SIG-M5 (cell line): ENCODE results near the gene UTF1.

Experiments used
- DNase-seq: peaks from one replicate; lab custom pipeline; 2025; lab: John Stamatoyannopoulos, UW

Gene UTF1

DNA sequence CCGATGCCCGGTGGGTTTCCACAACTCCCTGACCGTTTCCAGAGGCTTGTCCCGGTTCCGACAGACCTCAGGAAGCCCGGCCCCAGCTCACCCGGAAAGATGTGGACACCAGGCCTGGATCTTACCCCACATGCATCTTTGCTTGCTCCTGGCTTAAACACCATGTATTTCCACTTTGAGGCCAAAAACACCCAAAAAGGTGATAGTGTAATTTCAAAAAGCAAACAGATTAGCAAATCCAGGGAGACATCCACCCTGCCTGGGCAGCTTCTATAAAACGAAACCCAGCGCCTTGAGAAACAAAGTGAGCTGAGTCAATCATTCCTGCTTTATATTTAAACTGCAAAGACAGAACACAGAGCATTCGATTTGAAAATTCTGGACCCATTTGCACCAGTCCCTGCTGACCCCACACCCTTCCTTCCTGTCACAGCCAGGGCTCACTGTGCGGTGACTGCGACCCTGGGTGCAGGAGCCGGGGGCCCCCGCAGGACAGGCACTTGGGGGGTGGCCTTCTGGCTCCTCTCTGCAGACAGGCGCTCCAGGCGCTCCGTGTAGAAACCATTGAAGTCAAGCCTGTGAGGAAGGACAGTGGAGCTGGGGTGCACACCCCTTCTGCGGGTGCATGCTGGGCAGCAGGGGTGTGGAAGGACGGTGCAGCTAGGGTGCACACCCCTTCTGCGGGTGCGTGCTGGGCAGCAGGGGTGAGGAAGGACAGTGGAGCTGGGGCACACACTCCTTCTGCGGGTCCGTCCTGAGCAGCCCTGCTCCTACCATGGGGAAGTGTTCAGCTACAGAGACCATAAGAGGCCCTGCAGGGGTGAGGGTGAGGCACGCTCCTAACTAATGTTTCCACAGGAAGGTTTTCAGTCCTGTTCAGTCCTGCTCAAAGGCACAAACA, 49.6 kb downstream of the UTF1 start:
- DNase-seq, result no peak

DNA sequence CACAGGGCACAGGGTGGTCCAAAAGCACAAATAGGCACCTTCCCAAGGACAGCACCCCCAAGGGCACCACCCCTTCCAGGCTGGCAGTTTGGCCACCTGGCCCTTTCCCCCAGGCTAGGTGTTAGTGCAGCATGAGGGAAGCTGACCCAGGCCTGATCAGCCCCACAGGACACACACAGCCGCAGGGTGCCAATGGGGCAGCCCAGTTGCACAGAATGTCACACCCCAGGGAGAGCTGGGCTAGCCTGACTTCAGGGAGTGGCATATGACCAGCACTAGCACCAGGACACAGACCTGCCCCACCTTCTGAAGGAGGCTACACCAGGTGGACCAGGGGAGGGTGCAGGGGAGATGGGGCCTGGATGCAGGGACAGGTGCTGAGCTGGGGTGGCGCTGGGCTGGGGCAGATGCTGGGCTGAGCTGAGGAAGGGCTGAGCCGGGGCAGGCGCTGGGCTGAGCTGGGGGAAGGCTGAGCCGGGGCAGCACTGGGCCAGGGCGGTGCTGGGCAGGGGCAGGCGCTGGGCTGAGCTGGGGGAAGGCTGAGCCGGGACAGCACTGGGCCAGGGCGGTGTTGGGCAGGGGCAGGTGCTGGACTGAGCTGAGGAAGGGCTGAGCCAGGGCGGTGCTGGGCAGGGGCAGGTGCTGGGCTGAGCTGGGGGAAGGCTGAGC, 50.5 kb downstream of the UTF1 start:
- DNase-seq, result no peak

DNA sequence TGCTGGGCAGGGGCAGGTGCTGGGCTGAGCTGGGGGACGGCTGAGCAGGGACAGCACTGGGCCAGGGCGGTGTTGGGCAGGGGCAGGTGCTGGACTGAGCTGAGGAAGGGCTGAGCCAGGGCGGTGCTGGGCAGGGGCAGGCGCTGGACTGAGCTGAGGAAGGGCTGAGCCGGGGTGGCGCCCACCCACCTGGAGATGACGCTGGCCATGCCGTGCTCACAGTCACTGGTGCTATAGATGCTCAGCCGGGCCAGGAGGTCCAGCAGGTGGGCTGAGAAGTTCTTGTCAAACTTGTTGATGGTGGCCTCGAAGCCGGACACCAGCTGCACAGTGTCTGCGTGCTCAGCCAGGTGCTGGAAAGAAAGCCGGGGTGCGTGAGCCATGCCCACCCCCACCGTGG, 51.1 kb downstream of the UTF1 start:
- no peak for DNase-seq
